HL-60 (cell line): ENCODE measurements around the gene HS1BP3.

Source experiments
- DNase-seq, 2 experiments: peaks; one replicate each; pipeline ENCODE4 v3.0.0-alpha.2; 2010 to 2020; ENCODE audit warnings: low read depth in 1 of 2, low spot score in 1 of 2
- H3K27ac ChIP-seq: fragments of 250-450 bp; sonication (Bioruptor Pico); replicated peaks from 2 replicates; pipeline ENCODE4 v1.5.1; 2020; ENCODE audit warnings: mild to moderate bottlenecking, moderate library complexity
- H3K27me3 ChIP-seq: fragments of 250-450 bp; sonication (Bioruptor Pico); 2 replicates; pipeline ENCODE4 v1.5.1; 2021; ENCODE audit warnings: mild to moderate bottlenecking, moderate library complexity; ENCODE audit not compliant: insufficient read depth, poor library complexity, severe bottlenecking
- H3K4me3 ChIP-seq: replicated peaks from 2 replicates; pipeline ENCODE4 v1.5.1; 2011; ENCODE audit warnings: mild to moderate bottlenecking, control low read depth, low read length; ENCODE audit not compliant: insufficient read depth
- GABPA ChIP-seq: IDR thresholded peaks from 2 replicates; pipeline ENCODE4 v1.6.1; 2012; ENCODE audit warnings: low read depth
- POLR2AphosphoS5 ChIP-seq: IDR thresholded peaks from 2 replicates; pipeline ENCODE4 v1.6.1; 2012; ENCODE audit warnings: low read depth
- SPI1 ChIP-seq: IDR thresholded peaks from 2 replicates; pipeline ENCODE4 v1.6.1; 2012; ENCODE audit warnings: low read depth, mild to moderate bottlenecking, borderline replicate concordance
- TF ChIP-seq, protein P1 (sequence below): IDR thresholded peaks from 2 replicates; pipeline ENCODE4 v1.6.1; 2012; ENCODE audit warnings: low read depth; ENCODE audit not compliant: insufficient replicate concordance
- TF ChIP-seq, protein P2 (sequence below): IDR thresholded peaks from one replicate; pipeline ENCODE4 v1.5.1; 2011; ENCODE audit warnings: low read length, control low read depth, inconsistent platforms; ENCODE audit not compliant: insufficient read depth

The HS1BP3 gene

DNA sequence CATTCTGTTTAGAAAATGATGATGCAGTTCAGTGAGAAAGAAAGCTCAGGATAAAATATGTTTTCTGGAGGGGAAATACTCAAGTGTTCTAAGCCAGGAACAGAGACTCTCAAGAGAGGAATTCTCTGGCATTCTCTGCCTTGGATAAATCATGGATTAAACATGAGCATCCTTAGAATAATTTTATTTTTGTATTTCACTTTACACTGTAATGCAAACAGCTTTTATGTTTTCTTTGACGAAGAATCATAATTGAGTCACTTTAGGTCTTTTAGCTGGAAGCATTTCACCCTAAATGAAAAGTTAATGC is 27.1 kb upstream of the HS1BP3 start:
- no peaks in the 10 kb centered on the region for H3K27me3 ChIP-seq
- no peak for TF ChIP-seq SPI1
- TF ChIP-seq, protein P1, sequence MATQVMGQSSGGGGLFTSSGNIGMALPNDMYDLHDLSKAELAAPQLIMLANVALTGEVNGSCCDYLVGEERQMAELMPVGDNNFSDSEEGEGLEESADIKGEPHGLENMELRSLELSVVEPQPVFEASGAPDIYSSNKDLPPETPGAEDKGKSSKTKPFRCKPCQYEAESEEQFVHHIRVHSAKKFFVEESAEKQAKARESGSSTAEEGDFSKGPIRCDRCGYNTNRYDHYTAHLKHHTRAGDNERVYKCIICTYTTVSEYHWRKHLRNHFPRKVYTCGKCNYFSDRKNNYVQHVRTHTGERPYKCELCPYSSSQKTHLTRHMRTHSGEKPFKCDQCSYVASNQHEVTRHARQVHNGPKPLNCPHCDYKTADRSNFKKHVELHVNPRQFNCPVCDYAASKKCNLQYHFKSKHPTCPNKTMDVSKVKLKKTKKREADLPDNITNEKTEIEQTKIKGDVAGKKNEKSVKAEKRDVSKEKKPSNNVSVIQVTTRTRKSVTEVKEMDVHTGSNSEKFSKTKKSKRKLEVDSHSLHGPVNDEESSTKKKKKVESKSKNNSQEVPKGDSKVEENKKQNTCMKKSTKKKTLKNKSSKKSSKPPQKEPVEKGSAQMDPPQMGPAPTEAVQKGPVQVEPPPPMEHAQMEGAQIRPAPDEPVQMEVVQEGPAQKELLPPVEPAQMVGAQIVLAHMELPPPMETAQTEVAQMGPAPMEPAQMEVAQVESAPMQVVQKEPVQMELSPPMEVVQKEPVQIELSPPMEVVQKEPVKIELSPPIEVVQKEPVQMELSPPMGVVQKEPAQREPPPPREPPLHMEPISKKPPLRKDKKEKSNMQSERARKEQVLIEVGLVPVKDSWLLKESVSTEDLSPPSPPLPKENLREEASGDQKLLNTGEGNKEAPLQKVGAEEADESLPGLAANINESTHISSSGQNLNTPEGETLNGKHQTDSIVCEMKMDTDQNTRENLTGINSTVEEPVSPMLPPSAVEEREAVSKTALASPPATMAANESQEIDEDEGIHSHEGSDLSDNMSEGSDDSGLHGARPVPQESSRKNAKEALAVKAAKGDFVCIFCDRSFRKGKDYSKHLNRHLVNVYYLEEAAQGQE: no peak
- no peak for TF ChIP-seq POLR2AphosphoS5
- TF ChIP-seq, protein P2, sequence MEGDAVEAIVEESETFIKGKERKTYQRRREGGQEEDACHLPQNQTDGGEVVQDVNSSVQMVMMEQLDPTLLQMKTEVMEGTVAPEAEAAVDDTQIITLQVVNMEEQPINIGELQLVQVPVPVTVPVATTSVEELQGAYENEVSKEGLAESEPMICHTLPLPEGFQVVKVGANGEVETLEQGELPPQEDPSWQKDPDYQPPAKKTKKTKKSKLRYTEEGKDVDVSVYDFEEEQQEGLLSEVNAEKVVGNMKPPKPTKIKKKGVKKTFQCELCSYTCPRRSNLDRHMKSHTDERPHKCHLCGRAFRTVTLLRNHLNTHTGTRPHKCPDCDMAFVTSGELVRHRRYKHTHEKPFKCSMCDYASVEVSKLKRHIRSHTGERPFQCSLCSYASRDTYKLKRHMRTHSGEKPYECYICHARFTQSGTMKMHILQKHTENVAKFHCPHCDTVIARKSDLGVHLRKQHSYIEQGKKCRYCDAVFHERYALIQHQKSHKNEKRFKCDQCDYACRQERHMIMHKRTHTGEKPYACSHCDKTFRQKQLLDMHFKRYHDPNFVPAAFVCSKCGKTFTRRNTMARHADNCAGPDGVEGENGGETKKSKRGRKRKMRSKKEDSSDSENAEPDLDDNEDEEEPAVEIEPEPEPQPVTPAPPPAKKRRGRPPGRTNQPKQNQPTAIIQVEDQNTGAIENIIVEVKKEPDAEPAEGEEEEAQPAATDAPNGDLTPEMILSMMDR: no peak
- TF ChIP-seq GABPA: no peak
- DNase-seq: no peak
- no peak overlapping the region for H3K4me3 ChIP-seq
- no peak overlapping the region for H3K27ac ChIP-seq

DNA sequence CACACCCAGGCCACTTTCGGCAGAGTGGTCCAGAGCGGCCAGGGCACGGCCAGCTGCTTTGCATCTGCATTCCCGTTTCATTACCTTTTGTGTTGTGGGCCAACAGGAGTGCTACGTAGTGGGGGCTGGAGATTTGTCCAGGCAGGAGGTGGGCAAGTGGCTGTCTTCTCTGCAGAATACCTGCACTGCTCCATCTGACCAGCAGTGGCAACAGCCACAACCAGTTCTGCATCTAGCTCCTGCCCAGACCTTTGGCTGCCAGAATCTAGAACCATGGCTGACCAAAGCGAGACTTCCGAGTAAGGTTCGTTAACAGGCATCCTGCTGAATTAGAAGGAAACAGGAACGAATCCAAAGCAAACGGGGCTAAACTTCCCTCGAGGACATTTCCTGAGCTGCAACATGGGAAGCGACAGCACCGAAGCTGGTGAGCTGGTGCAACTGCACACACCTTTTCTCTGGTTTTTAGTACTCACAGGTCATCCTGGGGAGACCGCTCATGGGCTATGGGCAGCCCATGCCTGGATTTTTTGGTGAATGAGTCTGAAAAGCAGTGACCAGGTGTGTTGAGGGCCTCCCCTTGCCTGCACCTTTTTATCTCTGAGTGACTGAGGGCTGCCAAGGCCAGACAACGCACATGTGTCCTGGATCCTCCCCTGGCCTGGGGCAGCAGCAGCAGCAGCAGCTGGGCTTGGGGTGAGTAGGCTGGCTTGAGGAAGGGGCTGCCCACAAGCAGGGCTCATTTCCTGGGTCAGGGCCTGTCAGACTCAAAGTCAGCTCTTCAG is 26.6 kb upstream of the HS1BP3 start:
- DNase-seq: no peak
- H3K4me3 ChIP-seq: no peak overlapping the region
- H3K27ac ChIP-seq: no peak overlapping the region
- no peaks in the 10 kb centered on the region for H3K27me3 ChIP-seq
- TF ChIP-seq, protein P1: no peak
- TF ChIP-seq SPI1 (no peak), GABPA (no peak), POLR2AphosphoS5 (no peak)
- TF ChIP-seq, protein P2: no peak

- no peak for DNase-seq
- no peak overlapping the region for H3K27ac ChIP-seq
Observed at GRCh38 chr2:20676353-20677215, 25.7 kb upstream of the HS1BP3 start.

More at GRCh38 chr2:20676353-20677215, 25.7 kb upstream of the HS1BP3 start:
- Histone ChIP-seq H3K27me3 (no peaks in the 10 kb centered on the region), H3K4me3 (no peak overlapping the region)
- TF ChIP-seq, protein P1: no peak
- TF ChIP-seq, protein P2: no peak
- no peak; the same call in 1 of the 2 replicates for TF ChIP-seq POLR2AphosphoS5
- no peak for TF ChIP-seq GABPA
- no peak for TF ChIP-seq SPI1
